ENCODE measurements around the gene PLEKHM3. TPM values are rescaled to one million over a fixed set of nuclear protein-coding genes. Genes with fewer than 3 reads are reported as not detected.

Gene PLEKHM3
- total and polyA plus RNA-seq, 2 experiments from 2014 or later, result 3.9 to 8.8 TPM

DNA sequence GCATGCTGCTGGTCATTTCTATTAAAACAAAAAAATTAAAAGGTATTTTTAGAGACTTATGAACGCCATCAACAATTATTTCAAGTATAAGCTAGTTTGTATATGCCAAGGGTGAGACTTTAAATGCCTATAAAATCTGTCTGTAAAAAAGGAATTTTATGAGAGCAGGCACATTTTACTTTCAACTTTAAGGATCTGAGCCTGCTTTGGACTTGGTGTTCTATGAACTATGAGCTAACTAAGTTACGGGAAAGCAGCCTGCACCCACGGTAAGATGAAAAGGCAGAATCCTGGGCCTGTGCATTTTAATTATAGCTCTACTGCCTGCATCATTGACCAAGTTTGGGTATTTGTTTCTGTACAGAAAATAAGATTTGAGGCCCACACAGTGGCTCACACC lies 95.4 kb downstream of the PLEKHM3 start:
- no peak overlapping the region for H3K4me2 ChIP-seq
- no peaks in the 10 kb centered on the region for H3K9me3 Mint-ChIP-seq
- no peak overlapping the region for H3K27ac Mint-ChIP-seq
- H2AFZ ChIP-seq, result no peak overlapping the region
- H3K4me3 Mint-ChIP-seq, result no peak overlapping the region
- TF ChIP-seq STAT1 (IDR thresholded peaks at IDR 0.05; ENCODE audit: unreplicated experiment) (no peak), ZNF114 (CRISPR knock-in tag; IDR thresholded peaks at IDR 0.05) (no peak), EZH2phosphoT487 (IDR thresholded peaks at IDR 0.05; ENCODE audit: unreplicated experiment) (no peak), EZH2 (IDR thresholded peaks at IDR 0.05; ENCODE audit: low read depth, unreplicated experiment) (no peak), REST (IDR thresholded peaks at IDR 0.05; ENCODE audit: unreplicated experiment) (no peak), CREB1 (CRISPR knock-in tag; IDR thresholded peaks at IDR 0.05; ENCODE audit: low read depth) (no peak), NANOG (IDR thresholded peaks at IDR 0.05; ENCODE audit: borderline replicate concordance) (no peak), ZNF331 (CRISPR knock-in tag; IDR thresholded peaks at IDR 0.05; ENCODE audit: low read depth) (no peak), POLR2AphosphoS5 (IDR thresholded peaks at IDR 0.05; ENCODE audit: low read depth) (no peak)
- TF ChIP-seq, protein P1, sequence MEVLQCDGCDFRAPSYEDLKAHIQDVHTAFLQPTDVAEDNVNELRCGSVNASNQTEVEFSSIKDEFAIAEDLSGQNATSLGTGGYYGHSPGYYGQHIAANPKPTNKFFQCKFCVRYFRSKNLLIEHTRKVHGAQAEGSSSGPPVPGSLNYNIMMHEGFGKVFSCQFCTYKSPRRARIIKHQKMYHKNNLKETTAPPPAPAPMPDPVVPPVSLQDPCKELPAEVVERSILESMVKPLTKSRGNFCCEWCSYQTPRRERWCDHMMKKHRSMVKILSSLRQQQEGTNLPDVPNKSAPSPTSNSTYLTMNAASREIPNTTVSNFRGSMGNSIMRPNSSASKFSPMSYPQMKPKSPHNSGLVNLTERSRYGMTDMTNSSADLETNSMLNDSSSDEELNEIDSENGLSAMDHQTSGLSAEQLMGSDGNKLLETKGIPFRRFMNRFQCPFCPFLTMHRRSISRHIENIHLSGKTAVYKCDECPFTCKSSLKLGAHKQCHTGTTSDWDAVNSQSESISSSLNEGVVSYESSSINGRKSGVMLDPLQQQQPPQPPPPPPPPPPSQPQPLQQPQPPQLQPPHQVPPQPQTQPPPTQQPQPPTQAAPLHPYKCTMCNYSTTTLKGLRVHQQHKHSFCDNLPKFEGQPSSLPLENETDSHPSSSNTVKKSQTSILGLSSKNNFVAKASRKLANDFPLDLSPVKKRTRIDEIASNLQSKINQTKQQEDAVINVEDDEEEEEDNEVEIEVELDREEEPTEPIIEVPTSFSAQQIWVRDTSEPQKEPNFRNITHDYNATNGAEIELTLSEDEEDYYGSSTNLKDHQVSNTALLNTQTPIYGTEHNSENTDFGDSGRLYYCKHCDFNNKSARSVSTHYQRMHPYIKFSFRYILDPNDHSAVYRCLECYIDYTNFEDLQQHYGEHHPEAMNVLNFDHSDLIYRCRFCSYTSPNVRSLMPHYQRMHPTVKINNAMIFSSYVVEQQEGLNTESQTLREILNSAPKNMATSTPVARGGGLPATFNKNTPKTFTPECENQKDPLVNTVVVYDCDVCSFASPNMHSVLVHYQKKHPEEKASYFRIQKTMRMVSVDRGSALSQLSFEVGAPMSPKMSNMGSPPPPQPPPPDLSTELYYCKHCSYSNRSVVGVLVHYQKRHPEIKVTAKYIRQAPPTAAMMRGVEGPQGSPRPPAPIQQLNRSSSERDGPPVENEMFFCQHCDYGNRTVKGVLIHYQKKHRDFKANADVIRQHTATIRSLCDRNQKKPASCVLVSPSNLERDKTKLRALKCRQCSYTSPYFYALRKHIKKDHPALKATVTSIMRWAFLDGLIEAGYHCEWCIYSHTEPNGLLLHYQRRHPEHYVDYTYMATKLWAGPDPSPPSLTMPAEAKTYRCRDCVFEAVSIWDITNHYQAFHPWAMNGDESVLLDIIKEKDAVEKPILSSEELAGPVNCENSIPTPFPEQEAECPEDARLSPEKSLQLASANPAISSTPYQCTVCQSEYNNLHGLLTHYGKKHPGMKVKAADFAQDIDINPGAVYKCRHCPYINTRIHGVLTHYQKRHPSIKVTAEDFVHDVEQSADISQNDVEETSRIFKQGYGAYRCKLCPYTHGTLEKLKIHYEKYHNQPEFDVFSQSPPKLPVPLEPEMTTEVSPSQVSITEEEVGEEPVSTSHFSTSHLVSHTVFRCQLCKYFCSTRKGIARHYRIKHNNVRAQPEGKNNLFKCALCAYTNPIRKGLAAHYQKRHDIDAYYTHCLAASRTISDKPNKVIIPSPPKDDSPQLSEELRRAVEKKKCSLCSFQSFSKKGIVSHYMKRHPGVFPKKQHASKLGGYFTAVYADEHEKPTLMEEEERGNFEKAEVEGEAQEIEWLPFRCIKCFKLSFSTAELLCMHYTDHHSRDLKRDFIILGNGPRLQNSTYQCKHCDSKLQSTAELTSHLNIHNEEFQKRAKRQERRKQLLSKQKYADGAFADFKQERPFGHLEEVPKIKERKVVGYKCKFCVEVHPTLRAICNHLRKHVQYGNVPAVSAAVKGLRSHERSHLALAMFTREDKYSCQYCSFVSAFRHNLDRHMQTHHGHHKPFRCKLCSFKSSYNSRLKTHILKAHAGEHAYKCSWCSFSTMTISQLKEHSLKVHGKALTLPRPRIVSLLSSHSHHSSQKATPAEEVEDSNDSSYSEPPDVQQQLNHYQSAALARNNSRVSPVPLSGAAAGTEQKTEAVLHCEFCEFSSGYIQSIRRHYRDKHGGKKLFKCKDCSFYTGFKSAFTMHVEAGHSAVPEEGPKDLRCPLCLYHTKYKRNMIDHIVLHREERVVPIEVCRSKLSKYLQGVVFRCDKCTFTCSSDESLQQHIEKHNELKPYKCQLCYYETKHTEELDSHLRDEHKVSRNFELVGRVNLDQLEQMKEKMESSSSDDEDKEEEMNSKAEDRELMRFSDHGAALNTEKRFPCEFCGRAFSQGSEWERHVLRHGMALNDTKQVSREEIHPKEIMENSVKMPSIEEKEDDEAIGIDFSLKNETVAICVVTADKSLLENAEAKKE (CRISPR knock-in tag; IDR thresholded peaks at IDR 0.05), result no peak
- TF ChIP-seq, protein P2, sequence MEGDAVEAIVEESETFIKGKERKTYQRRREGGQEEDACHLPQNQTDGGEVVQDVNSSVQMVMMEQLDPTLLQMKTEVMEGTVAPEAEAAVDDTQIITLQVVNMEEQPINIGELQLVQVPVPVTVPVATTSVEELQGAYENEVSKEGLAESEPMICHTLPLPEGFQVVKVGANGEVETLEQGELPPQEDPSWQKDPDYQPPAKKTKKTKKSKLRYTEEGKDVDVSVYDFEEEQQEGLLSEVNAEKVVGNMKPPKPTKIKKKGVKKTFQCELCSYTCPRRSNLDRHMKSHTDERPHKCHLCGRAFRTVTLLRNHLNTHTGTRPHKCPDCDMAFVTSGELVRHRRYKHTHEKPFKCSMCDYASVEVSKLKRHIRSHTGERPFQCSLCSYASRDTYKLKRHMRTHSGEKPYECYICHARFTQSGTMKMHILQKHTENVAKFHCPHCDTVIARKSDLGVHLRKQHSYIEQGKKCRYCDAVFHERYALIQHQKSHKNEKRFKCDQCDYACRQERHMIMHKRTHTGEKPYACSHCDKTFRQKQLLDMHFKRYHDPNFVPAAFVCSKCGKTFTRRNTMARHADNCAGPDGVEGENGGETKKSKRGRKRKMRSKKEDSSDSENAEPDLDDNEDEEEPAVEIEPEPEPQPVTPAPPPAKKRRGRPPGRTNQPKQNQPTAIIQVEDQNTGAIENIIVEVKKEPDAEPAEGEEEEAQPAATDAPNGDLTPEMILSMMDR (conservative IDR thresholded peaks at IDR 0.05; ENCODE audit: low read depth in 2 of 2), result no peak
- no peaks in the 10 kb centered on the region; the same call in 1 of the 2 replicates for H3K36me3 ChIP-seq (ENCODE audit: insufficient read depth)
- ATAC-seq (no peak), DNase-seq (ENCODE audit: low spot score) (no peak)
- H3K4me1 Mint-ChIP-seq, result peaks cover 26% of the 10 kb centered on the region
- peaks cover 5% of the 10 kb centered on the region for H3K27me3 Mint-ChIP-seq (ENCODE audit: insufficient read depth, low read depth, poor library complexity)
- no peak overlapping the region for H3K27ac ChIP-seq (ENCODE audit: low read depth)
- H3K36me3 Mint-ChIP-seq (ENCODE audit: low read depth), result no peaks in the 10 kb centered on the region
- H4K20me1 ChIP-seq (replicated peaks; ENCODE audit: insufficient read depth), result no peaks in the 10 kb centered on the region
- no peaks in the 10 kb centered on the region for H3K79me2 ChIP-seq (replicated peaks; ENCODE audit: insufficient read depth)
- H3K4me3 ChIP-seq, result no peak overlapping the region
- H3K27me3 ChIP-seq (ENCODE audit: insufficient read depth), result no peaks in the 10 kb centered on the region
- peaks cover 21% of the 10 kb centered on the region for H3K4me1 ChIP-seq (ENCODE audit: insufficient read depth)
- no peaks in the 10 kb centered on the region for H3K9me2 ChIP-seq (ENCODE audit: insufficient read depth)
- H3F3A ChIP-seq (replicated peaks; ENCODE audit: low read depth), result no peaks in the 10 kb centered on the region; the same call in 1 of the 2 replicates

Measured in GM23338 (cell line).